ENCODE data around the gene SLCO1B3. TPM values are rescaled to one million over a fixed set of nuclear protein-coding genes. Genes with fewer than 3 reads are reported as not detected.

SLCO1B3 gene
- total RNA-seq, 1 experiment from 2014 or later, result not detected

- Mint-ChIP-seq H3K27me3 (ENCODE audit: low read depth) (no peaks in the 10 kb centered on the region), H3K36me3 (ENCODE audit: insufficient read depth in 1 of 3, low read depth in 3 of 3) (peaks cover 0 to 9% (median 0%) of the 10 kb centered on the region in 3 experiments; a peak in 3 of 7 replicates), H3K9me3 (peaks cover 18 to 21% of the 10 kb centered on the region in 2 experiments), H3K4me1 (no peaks in the 10 kb centered on the region), H3K4me3 (no peak overlapping the region), H3K27ac (no peak overlapping the region)
- H3K4me1 ChIP-seq (ENCODE audit: insufficient read depth, low read length), result no peaks in the 10 kb centered on the region
- H4K5ac ChIP-seq (ENCODE audit: insufficient read length, low read depth, low read length), result no peak overlapping the region
- H3K27me3 ChIP-seq (ENCODE audit: insufficient read depth, low read length), result no peaks in the 10 kb centered on the region
- H3K9me3 ChIP-seq (ENCODE audit: control insufficient read depth, low read depth, low read length), result no peaks in the 10 kb centered on the region
- H4K8ac ChIP-seq (replicated peaks; ENCODE audit: insufficient read length, low read depth, low read length), result no peak overlapping the region
- H2AFZ ChIP-seq (ENCODE audit: low read length), result no peak overlapping the region
- TF ChIP-seq CTCF (conservative IDR thresholded peaks at IDR 0.05), result no peak
- no peak overlapping the region for H2BK12ac ChIP-seq (ENCODE audit: insufficient read length, low read depth, low read length)
- H2AK5ac ChIP-seq (ENCODE audit: insufficient read length, low read length), result no peak overlapping the region
- H3K4ac ChIP-seq (ENCODE audit: low read depth, low read length), result no peak overlapping the region
- WGBS (ENCODE audit: extremely low coverage, insufficient read length, low lambda C conversion rate), result no CpG with 5 or more reads among the region's 1 CpG
- no peak overlapping the region for H2BK15ac ChIP-seq (ENCODE audit: low read depth, low read length)
- no peak overlapping the region for H2BK20ac ChIP-seq (ENCODE audit: low read depth, low read length, poor library complexity, severe bottlenecking)
- H3K56ac ChIP-seq (ENCODE audit: insufficient read length, low read depth, low read length), result no peak overlapping the region
- H3K18ac ChIP-seq (ENCODE audit: insufficient read length, low read depth, low read length), result no peak overlapping the region
- no peaks in the 10 kb centered on the region for H3K79me2 ChIP-seq (ENCODE audit: insufficient read depth, low read length)
- no peak for DNase-seq
- H3K14ac ChIP-seq (ENCODE audit: insufficient read depth, low read length), result no peak overlapping the region
- no peaks in the 10 kb centered on the region for H3K79me1 ChIP-seq (ENCODE audit: insufficient read depth, low read depth, low read length, poor library complexity, severe bottlenecking)
- no peak overlapping the region for H3K23ac ChIP-seq (ENCODE audit: insufficient read length, low read depth, low read length)
- no peak overlapping the region for H2BK5ac ChIP-seq (ENCODE audit: insufficient read length, low read length)
- H3K23me2 ChIP-seq (ENCODE audit: insufficient read length, low read depth, low read length, poor library complexity, severe bottlenecking), result no peaks in the 10 kb centered on the region
- H4K91ac ChIP-seq (ENCODE audit: insufficient read length, low read depth, low read length), result no peak overlapping the region
- H3T11ph ChIP-seq (ENCODE audit: low read length), result no peak overlapping the region
- H3K27ac ChIP-seq (ENCODE audit: insufficient read length, low read depth, low read length), result no peak overlapping the region
- no peak overlapping the region for H3K4me2 ChIP-seq (ENCODE audit: insufficient read depth, insufficient read length, low read length)
- H3K9ac ChIP-seq (ENCODE audit: extremely low read depth, insufficient read length, low read length), result no peak overlapping the region
- no peaks in the 10 kb centered on the region for H4K20me1 ChIP-seq (ENCODE audit: control insufficient read depth, insufficient read depth, insufficient read length)
- no peak overlapping the region for H2BK120ac ChIP-seq (ENCODE audit: low read depth, low read length, poor library complexity, severe bottlenecking)
Observed at GRCh38 chr12:20917819-20918218, 107.3 kb downstream of the SLCO1B3 start.

All from H9 (cell line).